ENCODE data around the gene DBR1.

GRCh38 chr3:138220242-138220641 lies 45.5 kb upstream of the DBR1 start:
- TF ChIP-seq CTCF (IDR thresholded peaks at IDR 0.05; ENCODE audit: low read depth, low read length) (no peak), EZH2phosphoT487 (IDR thresholded peaks at IDR 0.05; ENCODE audit: low read depth) (no peak)
